H4 (cell line): ENCODE measurements around the gene GLB1L2. TPM values are rescaled to one million over a fixed set of nuclear protein-coding genes. Genes with fewer than 3 reads are reported as not detected.
A peak's percentile ranks its signal among the peaks of the same experiment; 100 is the strongest.

Experiments
- DNase-seq: peaks from one replicate; pipeline ENCODE4 v3.0.0-alpha.2; 2015; ENCODE audit warnings: low spot score
- total RNA-seq: library from RNA; depleted of rRNA; stranded (reverse); fragments of >200 nt; shearing (Covaris generic); gene quantifications from 2 replicates; pipeline ENCODE4 v1.2.3, GENCODE V29; 2014

Gene GLB1L2
- total RNA-seq, 1 experiment from 2014 or later = 17.0 TPM

DNA sequence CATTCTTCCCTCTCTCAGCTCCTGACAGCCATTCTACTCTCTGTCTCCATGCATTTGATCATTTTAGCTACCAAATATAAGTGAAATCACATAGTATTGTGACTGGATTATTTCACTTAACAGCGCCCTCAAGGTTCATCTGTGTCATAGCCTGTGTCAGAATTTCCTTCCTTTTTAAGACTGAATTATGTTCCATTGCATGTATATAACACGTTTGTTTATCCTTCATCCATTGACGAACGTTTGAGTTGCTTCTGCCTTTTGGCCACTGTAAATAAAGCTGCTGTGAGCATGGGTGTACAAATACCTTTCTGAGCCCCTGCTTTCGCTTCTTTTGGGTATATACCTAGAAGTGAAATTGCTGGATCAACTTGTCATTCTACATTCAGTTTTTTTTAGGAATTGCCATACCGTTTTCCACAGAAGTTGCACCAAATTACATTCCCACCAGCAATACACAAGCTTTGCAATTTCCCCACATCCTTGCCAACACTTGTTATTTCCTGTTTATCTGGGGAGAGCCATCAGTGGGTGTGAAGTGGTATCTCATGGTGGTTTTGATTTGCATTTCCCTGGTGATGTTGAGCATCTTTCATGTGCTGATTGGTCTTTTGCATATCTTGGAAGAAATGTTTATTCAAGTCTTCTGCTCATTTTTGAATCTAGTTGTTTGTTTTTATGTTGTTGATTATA is 17.5 kb downstream of the GLB1L2 start:
- DNase-seq = no peak

GRCh38 chr11:134349802-134350355 is 18.1 kb downstream of the GLB1L2 start:
- DNase-seq = no peak

DNA sequence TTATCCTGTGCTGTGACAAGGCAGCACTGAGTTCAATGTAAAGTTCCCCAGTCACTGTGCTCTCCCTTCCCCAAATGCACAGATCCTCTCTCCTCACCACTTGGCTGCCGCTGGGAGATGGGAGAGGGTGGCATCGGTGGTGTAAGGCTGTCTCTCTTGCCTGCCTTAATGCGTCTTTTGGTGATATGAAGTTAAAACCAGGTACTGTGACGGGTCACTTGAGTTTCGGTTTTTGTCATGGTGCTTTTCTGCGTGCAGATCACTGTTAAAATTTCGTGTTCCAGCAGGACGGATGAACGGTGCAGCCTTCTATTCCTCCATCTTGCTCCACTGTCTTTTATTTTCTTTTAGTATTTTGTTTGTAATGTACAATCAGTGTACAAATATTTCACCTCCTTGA is 18.6 kb downstream of the GLB1L2 start:
- DNase-seq = no peak

- no peak for DNase-seq
Measured at GRCh38 chr11:134352111-134352510, 20.3 kb downstream of the GLB1L2 start.

DNA sequence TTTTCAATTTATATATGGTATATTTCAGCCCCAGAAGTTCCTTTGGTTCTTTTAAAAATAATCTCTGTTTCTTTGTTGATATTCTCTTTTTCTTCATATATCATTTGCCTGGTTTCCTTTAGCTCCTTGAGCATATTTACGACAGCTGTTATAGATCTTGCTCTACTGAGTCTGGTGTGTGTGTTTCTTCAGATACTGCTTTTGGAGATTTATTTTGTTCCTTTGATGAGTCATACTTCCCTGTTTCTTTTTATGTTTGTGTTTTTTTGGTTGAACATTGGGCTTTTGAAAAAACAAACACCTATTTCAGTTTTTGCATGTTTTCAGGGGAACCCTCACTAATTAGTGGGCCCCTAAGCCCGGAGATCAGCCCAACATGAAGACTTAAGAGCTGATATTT is 23.3 kb downstream of the GLB1L2 start:
- DNase-seq = no peak

DNA sequence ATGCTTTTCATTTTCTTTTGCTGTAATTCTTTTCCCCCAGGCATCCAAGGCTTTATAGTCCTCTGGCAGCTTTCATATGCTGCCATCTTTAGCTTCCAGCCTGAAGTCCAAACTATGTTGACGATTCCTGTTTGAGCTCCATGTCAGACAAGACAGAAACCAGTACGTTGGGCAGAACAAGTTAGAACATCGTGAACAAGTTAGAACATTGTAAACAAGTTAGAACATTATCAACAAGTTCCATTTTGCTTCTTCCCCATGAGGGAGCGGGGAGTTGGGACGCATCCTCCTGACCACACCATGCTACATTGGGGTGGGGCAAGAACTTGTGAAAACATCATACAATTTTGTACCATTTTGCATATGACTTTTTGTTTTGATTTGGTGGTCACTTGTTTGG is 23.9 kb downstream of the GLB1L2 start:
- no peak for DNase-seq

- DNase-seq = no peak
Measured at GRCh38 chr11:134356656-134357544, 25.1 kb downstream of the GLB1L2 start.

DNA sequence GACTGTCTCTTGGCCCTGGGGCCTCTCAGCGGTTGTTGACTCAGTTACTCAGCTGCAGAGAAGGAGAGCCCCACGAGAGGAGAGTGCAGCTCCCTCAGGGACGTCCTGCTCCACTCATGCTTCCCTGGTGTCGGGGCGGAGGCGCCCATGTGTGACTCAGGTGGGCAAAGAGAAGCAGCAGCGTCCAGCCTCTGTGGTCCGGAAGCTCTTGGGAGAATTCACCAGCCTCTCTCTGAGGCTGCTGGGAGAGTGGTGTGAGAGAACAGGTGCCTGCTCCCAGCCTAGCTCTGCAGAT is 25.7 kb downstream of the GLB1L2 start:
- no peak for DNase-seq

- no peak for DNase-seq
Measured at GRCh38 chr11:134358165-134358855, 26.5 kb downstream of the GLB1L2 start.

DNA sequence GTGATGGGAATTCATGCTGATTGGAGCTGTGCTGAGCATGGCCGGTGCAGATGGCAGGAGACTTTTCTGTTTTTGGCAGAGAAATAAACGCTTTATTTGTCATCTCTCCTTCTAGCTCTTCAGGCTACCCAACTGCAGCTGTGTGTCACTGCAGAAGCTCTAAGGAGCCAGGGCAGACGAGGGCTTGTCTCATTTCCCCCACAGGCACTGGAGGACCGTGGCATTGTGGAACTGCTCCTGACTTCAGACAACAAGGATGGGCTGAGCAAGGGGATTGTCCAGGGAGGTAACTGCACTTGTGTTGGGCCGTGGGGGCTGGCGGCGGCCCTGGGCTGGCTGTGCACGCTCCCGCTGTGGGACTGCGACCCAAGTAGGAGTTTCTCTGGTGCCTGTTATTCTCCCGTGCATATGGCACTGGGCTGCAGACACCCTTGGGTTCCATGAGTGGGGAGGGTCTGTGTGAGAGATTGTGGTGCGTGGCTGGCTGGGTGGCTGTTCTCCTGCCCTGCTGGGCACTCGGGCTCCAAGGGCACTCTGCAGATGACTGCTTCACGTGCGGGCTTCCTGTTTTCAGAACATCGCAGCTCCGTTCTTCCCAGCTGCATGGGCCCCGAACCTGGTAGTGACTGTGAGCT is 27.2 kb downstream of the GLB1L2 start:
- DNase-seq = no peak

GRCh38 chr11:134359646-134360045 is 27.9 kb downstream of the GLB1L2 start:
- no peak for DNase-seq

DNA sequence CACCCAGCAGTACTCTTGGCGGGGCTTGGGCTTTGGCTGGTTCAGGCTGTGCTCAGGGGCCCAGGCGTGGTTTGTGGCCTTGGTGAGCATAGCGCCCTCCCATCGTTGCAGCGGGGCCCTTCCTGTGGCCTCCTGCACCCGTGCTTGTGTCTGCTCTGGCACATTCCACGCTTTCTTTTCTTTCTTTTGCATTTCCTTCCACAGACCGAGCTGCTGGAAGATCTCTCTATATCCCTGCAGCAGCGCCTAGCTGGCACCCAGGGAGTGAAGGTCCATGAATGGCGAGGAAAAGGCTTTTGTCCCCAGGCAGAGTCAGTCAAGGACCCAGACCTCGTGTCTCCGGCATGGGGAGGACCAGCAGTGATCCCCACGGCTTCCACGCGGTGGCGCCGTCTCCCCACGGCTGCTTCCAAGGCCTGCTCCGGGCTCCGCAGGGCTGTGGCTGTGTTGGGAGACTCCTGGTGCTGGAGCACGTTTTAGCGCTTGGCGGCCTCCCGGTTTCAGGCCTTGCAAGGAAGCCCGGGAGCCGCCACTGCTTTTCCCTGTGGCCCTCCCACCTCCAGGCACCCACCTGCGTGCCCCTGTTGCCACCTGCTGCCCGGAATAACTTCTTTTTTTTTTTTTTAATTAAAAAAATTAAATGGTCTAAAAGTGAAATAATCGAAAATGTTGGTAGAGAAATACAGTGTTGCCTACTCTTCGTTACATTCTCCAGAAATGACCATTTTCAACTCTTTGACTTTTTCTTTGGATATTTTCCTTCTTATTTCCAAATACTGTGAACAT is 28.5 kb downstream of the GLB1L2 start:
- peak; percentile 74 for DNase-seq

DNA sequence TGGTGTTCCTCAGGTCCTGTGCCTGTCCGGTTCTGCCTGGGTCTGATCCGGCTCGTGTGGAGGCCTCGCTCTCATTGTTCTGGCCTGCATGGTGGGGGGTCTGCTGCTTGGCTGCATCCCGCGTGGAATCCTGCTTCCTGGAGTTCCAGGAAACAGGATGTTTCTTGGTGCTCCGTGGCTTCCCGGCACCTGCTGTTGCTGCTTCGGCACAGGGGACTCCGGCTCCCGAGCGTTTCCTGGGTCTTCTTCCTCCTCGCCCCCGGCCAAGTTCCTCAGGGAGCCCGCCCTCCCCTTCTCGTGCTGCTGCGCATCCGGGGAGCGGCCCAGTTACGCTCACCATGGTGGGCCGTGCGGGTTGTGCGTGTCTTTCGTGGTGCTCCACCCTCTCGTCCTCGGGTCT is 29.9 kb downstream of the GLB1L2 start:
- no peak for DNase-seq

GRCh38 chr11:134362192-134362901 is 30.6 kb downstream of the GLB1L2 start:
- DNase-seq = no peak

GRCh38 chr11:134363161-134363560 is 31.4 kb downstream of the GLB1L2 start:
- no peak for DNase-seq

DNA sequence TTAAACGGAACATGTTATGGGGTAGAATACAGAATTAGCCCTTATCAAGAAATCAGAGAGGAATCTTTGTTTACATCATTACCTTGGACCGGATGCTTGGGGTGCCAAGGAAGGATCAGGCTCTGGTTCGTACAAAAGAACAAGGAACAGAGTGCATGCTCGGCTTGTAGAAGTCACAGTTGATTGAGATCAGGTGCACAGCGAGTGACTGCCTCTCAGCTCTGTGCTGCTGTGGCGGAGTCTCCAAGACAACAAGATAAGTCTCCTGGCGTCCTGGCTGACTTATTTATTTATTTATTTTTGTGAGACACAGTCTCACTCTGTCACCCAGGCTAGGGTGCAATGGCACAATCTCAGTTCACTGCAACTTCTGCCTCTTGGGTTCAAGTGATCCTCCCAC is 31.8 kb downstream of the GLB1L2 start:
- no peak for DNase-seq

- no peak for DNase-seq
Measured at GRCh38 chr11:134364261-134364660, 32.5 kb downstream of the GLB1L2 start.

- no peak for DNase-seq
Measured at GRCh38 chr11:134365011-134365925, 33.5 kb downstream of the GLB1L2 start.

DNA sequence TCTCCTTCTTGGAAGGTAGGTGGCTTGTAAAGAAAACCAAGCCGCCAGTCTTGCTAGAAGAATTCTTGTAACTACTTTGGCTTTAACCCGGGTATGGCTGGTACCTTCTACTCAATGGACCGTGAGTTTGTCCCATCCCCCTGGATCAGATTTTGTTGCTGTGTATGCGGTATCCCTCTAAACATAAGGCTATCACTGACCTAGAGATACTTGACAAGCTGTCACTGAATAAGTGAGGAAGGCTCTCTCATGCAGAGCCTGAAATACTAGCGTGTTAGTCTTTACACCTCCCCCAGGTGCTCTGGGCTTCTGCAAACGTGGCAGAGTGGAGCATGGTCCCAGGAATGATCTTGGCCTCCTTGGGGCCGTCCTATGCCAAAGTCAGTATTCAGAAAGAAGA is 34.5 kb downstream of the GLB1L2 start:
- DNase-seq = no peak
